AG04449 (cell line): ENCODE measurements around the gene SKI.

ENCODE experiments used
- CTCF ChIA-PET: fragments of 350-600 bp; formaldehyde crosslinking; extraction: SDS; loops from one replicate; lab custom pipeline; 2021; ENCODE audit warnings: antibody characterized with exemption; lab: Yijun Ruan, JAX
- POLR2A ChIA-PET: fragments of 400-600, 350-600 bp; formaldehyde crosslinking; extraction: SDS; loops from one replicate; lab custom pipeline; 2020; ENCODE audit warnings: antibody characterized with exemption, inconsistent platforms; lab: Yijun Ruan, JAX
- DNase-seq: peaks from one replicate; pipeline ENCODE4 v3.0.0-alpha.2; 2010; ENCODE audit warnings: low read depth, low spot score
- H3K4me3 ChIP-seq: 2 replicates; pipeline ENCODE4 v1.5.1; 2011; ENCODE audit warnings: low read depth, mild to moderate bottlenecking, control low read depth, low read length
- TF ChIP-seq, protein P1 (sequence below): IDR thresholded peaks from one replicate; pipeline ENCODE4 v1.5.1; 2011; ENCODE audit warnings: mild to moderate bottlenecking, moderate library complexity, low read length, control low read depth, inconsistent platforms; ENCODE audit not compliant: insufficient read depth; ENCODE audit errors: missing control alignments

Gene SKI

GRCh38 chr1:2255047-2255419 lies 26.9 kb downstream of the SKI start:
- TF ChIP-seq, protein P1, sequence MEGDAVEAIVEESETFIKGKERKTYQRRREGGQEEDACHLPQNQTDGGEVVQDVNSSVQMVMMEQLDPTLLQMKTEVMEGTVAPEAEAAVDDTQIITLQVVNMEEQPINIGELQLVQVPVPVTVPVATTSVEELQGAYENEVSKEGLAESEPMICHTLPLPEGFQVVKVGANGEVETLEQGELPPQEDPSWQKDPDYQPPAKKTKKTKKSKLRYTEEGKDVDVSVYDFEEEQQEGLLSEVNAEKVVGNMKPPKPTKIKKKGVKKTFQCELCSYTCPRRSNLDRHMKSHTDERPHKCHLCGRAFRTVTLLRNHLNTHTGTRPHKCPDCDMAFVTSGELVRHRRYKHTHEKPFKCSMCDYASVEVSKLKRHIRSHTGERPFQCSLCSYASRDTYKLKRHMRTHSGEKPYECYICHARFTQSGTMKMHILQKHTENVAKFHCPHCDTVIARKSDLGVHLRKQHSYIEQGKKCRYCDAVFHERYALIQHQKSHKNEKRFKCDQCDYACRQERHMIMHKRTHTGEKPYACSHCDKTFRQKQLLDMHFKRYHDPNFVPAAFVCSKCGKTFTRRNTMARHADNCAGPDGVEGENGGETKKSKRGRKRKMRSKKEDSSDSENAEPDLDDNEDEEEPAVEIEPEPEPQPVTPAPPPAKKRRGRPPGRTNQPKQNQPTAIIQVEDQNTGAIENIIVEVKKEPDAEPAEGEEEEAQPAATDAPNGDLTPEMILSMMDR = no peak
- no peak overlapping the region for H3K4me3 ChIP-seq
- POLR2A ChIA-PET = no interaction called here
- no peak for DNase-seq
- CTCF ChIA-PET = interaction anchor here (1.2 to 1.8 kb wide), 4 partner anchors 10 to 16 kb away, joined by 3 to 6 read pairs (median 4); no protein-coding TSS in a partner anchor

GRCh38 chr1:2255420-2256369 lies 27.6 kb downstream of the SKI start:
- H3K4me3 ChIP-seq = no peak overlapping the region
- DNase-seq = no peak
- ChIA-PET CTCF (interaction anchor here (1.2 to 1.8 kb wide), 4 partner anchors 10 to 15 kb away, joined by 3 to 6 read pairs (median 4); no protein-coding TSS in a partner anchor), POLR2A (no interaction called here)
- TF ChIP-seq, protein P1 = no peak

- POLR2A ChIA-PET = no interaction called here
- H3K4me3 ChIP-seq = no peak overlapping the region
- TF ChIP-seq, protein P1 = no peak
- DNase-seq = no peak
- CTCF ChIA-PET = interaction anchor here (1.2 kb wide), 1 partner anchor 9 kb away, joined by 3 read pairs; no protein-coding TSS in a partner anchor
Measured at GRCh38 chr1:2256435-2257244, 28.5 kb downstream of the SKI start.

- DNase-seq = no peak
- POLR2A ChIA-PET = no interaction called here
- TF ChIP-seq, protein P1 = no peak
- H3K4me3 ChIP-seq = no peak overlapping the region
- CTCF ChIA-PET = no interaction called here
Measured at GRCh38 chr1:2257245-2257627, 29.1 kb downstream of the SKI start.

- ChIA-PET POLR2A (no interaction called here), CTCF (interaction anchor here (1.3 kb wide), 1 partner anchor 17 kb away, joined by 4 read pairs; no protein-coding TSS in a partner anchor)
- no peak overlapping the region for H3K4me3 ChIP-seq
- TF ChIP-seq, protein P1 = no peak
- no peak for DNase-seq
Measured at GRCh38 chr1:2258122-2258681, 30.1 kb downstream of the SKI start.
